ENCODE measurements around the gene EIF1. TPM values are rescaled to one million over a fixed set of nuclear protein-coding genes. Genes with fewer than 3 reads are reported as not detected.

Gene EIF1
- total RNA-seq, 1 donor from 2014 or later = 785 TPM

DNA sequence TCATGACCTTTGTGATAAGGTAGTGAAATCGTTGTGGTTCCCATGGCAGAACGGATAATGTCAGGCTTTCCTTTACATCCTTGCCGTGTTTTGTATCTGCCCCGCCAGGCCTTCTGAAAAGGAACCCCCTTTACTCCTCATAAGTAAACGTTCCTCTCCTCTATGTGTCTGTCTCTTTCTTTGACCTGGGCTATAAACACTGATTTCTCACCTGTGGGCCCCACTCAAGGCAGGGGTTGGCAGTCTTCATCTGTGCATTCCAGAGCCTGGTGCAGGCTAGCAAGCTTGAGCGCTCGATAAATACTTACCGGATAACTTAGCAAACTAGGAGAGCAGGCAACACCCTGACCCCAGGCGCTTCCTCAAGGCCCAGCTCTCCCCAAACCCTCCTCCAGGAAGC is 53.0 kb downstream of the EIF1 start:
- Mint-ChIP-seq H3K4me1 (ENCODE audit: low read depth) (no peaks in the 10 kb centered on the region), H3K36me3 (ENCODE audit: low read depth) (no peaks in the 10 kb centered on the region), H3K27me3 (ENCODE audit: low read depth) (peaks cover 8% of the 10 kb centered on the region), H3K9me3 (no peaks in the 10 kb centered on the region), H3K27ac (no peak overlapping the region), H3K4me3 (ENCODE audit: low read depth) (no peak overlapping the region)
- intact Hi-C loops (cut with micrococcal nuclease) = no loop called here
- no peak for DNase-seq (ENCODE audit: low spot score)

Other genes starting within 250 kb of the EIF1 start
- not detected in 2 replicates for gene KRT38, start 247.9 kb upstream of the EIF1 start, total RNA-seq
- gene KRT32, start 221.5 kb upstream of the EIF1 start, total RNA-seq = not detected in 2 replicates
- not detected in 2 replicates for gene KRT35, start 207.7 kb upstream of the EIF1 start, total RNA-seq
- not detected in 2 replicates for gene KRT36, start 199.0 kb upstream of the EIF1 start, total RNA-seq
- gene KRT13, start 183.3 kb upstream of the EIF1 start, total RNA-seq = not detected in 2 replicates
- gene KRT15, start 170.0 kb upstream of the EIF1 start, total RNA-seq = not detected in 2 replicates
- gene KRT19, start 160.6 kb upstream of the EIF1 start, total RNA-seq = not detected in 2 replicates
- not detected in 2 replicates for gene KRT9, start 116.8 kb upstream of the EIF1 start, total RNA-seq
- gene KRT14, start 102.0 kb upstream of the EIF1 start, total RNA-seq = not detected in 2 replicates
- not detected in 2 replicates for gene KRT16, start 76.1 kb upstream of the EIF1 start, total RNA-seq
- not detected in 2 replicates for gene KRT17, start 64.3 kb upstream of the EIF1 start, total RNA-seq
- not detected in 2 replicates for gene GAST, start 23.4 kb downstream of the EIF1 start, total RNA-seq
- 0.11 and 0.23 TPM in 2 replicates for gene HAP1, start 45.8 kb downstream of the EIF1 start, total RNA-seq
- gene JUP, start 97.8 kb downstream of the EIF1 start, total RNA-seq = 0.78 and 1.3 TPM in 2 replicates
- 7.8 and 8.6 TPM in 2 replicates for gene P3H4, start 123.1 kb downstream of the EIF1 start, total RNA-seq
- 1.3 and 1.4 TPM in 2 replicates for gene FKBP10, start 124.1 kb downstream of the EIF1 start, total RNA-seq
- 59.9 and 62.0 TPM in 2 replicates for gene NT5C3B, start 147.3 kb downstream of the EIF1 start, total RNA-seq
- 0.16 and 0.23 TPM in 2 replicates for gene KLHL10, start 148.9 kb downstream of the EIF1 start, total RNA-seq
- gene KLHL11, start 176.5 kb downstream of the EIF1 start, total RNA-seq = 44.3 and 46.0 TPM in 2 replicates
- gene ACLY, start 230.1 kb downstream of the EIF1 start, total RNA-seq = 223 and 232 TPM in 2 replicates
- gene ODAD4, start 241.7 kb downstream of the EIF1 start, total RNA-seq = 0.50 and 0.85 TPM in 2 replicates

All from activated T-helper 2 cell treated with anti-CD3 and anti-CD28 coated beads, Interferon-gamma antibody, Interleukin-2, Interleukin-4, amounts not matched to agents 10 μg/mL and 5 μg/mL and 100 μg/mL, durations not matched to agents 14 hours and 24 hours and 36 hours (primary cell).